GM21367 (cell line): Measurements from ENCODE around the gene ATP6V0B.

Experiments
- ATAC-seq: cut with Tn5 transposase; IDR thresholded peaks from one replicate; pipeline ENCODE4 v1.9.1; 2021; ENCODE audit not compliant: unreplicated experiment

Gene ATP6V0B

GRCh38 chr1:43968348-43968948, 6.3 kb upstream of the ATP6V0B start:
- no peak for ATAC-seq

GRCh38 chr1:43969416-43969745, 5.4 kb upstream of the ATP6V0B start:
- no peak for ATAC-seq

- peak; percentile 61 for ATAC-seq
These were observed 4.9 kb upstream of the ATP6V0B start, which contains the start of gene DPH2 for GRCh38 chr1:43969746-43970466. Gene DPH2 (plus strand): TSS chr1:43970010. CDS start chr1:43970176, 166 bp downstream.

GRCh38 chr1:43970502-43970901, 4.3 kb upstream of the ATP6V0B start:
- no peak for ATAC-seq

- ATAC-seq: no peak
These were observed 3.8 kb upstream of the ATP6V0B start for GRCh38 chr1:43970911-43971310.

GRCh38 chr1:43971336-43971980, 3.3 kb upstream of the ATP6V0B start:
- ATAC-seq: no peak

GRCh38 chr1:43973981-43974442, 748 bp upstream of the ATP6V0B start:
- ATAC-seq: no peak

GRCh38 chr1:43975249-43975961, 645 bp downstream of the ATP6V0B start:
- ATAC-seq: no peak

GRCh38 chr1:43976045-43976444, 1.3 kb downstream of the ATP6V0B start:
- ATAC-seq: no peak

GRCh38 chr1:43976890-43977289, 2.1 kb downstream of the ATP6V0B start:
- ATAC-seq: no peak

GRCh38 chr1:43977376-43978263, 2.9 kb downstream of the ATP6V0B start:
- no peak for ATAC-seq

- ATAC-seq: no peak
These were observed 3.4 kb downstream of the ATP6V0B start for GRCh38 chr1:43978264-43978550.

GRCh38 chr1:43978551-43979260, 3.9 kb downstream of the ATP6V0B start, which contains the start of gene B4GALT2:
Gene B4GALT2 (plus strand): TSS chr1:43979210. CDS start chr1:43981161, 1,951 bp downstream.
- no peak for ATAC-seq

- no peak for ATAC-seq
These were observed 4.4 kb downstream of the ATP6V0B start for GRCh38 chr1:43979261-43979527.

GRCh38 chr1:43979528-43980254, 4.9 kb downstream of the ATP6V0B start:
- ATAC-seq: no peak

- no peak for ATAC-seq
These were observed 5.7 kb downstream of the ATP6V0B start for GRCh38 chr1:43980255-43981134.

GRCh38 chr1:43981135-43981491, 6.4 kb downstream of the ATP6V0B start:
- no peak for ATAC-seq

GRCh38 chr1:43981636-43982035, 6.9 kb downstream of the ATP6V0B start:
- no peak for ATAC-seq

GRCh38 chr1:43982241-43982640, 7.5 kb downstream of the ATP6V0B start:
- ATAC-seq: no peak
